Left forelimb (tissue), 1 donor: ENCODE measurements around the gene TMC5.

ENCODE experiments used
- DNase-seq: peaks from one replicate; pipeline ENCODE4 v3.0.0-alpha.2; 2018; ENCODE audit warnings: low spot score

Gene TMC5

DNA sequence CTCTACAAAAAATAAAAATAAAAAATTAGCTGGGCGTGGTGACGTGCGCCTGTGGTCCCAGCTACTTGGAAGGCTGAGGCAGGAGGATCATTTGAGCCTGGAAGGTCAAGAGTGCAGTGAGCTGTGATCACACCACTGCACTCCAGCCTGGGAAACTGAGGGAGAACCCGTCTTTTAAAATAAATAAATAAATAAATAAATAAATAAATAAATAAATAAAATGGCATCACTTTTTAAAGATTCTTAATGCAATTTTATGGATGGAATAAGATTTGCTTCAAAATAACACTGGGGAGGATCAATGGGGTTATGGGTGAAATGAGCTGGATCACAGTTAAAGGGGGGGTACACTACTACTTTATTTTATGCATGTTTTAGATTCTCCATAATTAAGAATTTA is 89.3 kb downstream of the TMC5 start:
- no peak for DNase-seq

DNA sequence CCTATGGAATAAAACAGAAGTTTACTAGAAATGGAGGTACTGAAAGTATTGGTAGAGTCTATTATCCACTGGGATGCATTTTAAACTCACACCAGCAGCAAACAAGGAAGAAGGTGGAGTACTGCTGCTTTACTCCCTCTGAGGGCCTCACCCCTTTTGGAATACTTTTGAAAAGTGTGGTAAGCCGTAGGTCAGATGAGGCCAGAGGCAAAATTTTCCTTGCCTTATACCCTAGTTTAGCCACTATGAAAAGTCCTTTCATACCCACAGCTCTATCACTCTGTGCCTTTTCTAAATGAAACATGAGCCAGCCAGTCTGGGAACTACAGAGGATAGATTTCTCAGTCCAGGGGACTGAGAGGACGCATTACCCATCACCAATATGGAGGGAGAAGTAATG is 90.2 kb downstream of the TMC5 start:
- DNase-seq, result no peak

DNA sequence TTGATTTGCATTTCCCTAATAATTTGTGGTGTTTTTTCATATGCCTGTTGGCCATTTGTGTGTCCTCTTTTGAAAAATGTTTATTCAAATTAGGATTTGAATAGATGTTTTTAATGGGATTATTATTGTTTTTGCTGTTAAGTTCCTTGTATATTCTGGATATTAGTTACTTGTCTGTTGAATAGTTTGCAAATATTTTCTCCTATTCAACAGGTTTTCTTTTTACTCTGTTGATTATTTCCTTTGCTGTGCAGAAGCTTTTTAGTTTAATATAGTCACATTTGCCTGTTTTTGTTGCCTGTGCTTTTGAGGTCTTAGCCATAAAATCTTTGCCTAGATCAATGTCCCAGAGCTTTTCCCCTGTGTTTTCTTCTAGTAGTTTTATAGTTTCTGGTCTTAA is 94.6 kb downstream of the TMC5 start:
- DNase-seq, result no peak

DNA sequence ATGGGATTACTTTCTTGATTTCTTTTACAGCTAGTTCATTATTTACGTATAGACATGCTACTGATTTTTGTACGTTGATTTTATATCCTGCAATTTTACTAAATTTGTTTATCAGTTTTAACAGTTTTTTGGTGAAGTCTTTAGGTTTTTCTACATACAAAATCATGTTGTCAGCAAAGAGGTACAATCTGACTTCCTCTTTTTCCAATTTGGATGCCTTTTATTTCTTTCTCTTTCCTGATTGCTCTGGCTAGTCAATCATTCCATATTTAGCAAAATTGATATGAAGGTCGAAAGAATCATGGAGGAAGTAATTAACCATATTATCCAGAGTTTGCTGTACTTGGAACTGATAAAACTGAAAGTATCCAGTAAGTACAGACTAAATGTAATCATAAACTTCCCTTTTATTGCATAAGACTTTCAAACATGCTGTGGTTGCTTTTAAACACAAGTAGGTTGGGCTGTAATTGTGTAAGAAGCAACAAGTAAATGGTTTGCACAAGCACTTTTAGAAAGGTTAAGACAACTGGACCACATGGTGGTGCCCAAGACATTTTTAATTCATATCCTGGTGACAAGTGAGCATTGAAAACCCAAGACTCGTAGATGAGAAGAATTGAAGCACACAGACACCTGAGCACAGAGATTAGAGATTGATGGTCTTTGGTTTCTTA is 95.8 kb downstream of the TMC5 start:
- DNase-seq, result no peak

DNA sequence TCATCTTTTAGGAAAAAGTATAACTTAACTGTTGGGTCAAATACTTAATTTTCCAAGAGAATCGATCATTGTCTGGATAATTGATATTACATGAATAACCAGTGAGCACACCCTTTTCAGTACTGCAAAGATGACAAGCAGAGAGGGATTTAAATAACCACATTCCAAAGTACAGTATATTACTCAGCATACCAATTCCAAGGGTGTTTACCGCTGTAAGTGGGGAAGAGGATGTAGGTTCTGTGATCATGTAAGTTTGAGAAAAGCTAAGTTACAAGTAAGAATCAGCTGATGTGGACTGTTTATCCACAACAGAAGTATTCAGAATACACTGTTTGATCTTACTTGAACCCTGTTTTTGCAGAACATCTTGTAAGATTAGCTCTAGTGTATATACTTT is 98.1 kb downstream of the TMC5 start:
- no peak for DNase-seq

DNA sequence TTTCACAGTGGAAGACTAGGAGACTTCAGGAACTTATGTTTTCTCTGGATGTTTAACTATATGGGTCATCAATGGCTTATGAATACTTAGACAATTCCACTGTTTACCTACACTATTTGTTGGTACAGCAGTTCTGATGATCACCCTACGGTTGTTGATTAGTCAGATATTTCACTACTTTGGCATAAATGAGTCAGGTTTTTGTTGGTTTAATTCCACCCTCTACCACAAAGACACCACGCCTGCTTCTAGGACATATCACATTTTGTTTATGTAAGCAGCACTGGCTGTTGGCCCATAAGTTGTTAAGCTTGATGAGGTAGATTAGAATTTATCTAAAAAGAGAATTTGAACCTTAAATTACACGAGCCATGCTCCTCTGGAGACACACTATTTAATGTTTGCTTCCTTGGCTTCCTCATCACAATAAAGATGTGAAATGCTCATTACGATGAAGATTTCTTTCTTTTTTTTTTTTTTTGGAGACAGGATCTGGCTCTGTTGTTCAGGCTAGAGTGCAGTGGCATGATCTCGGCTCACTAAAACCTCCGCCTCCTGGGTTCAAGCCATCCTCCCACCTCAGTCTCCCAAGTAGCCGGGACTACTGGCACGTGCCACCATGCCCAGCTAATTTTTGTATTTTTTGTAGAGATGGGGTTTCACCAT is 99.9 kb downstream of the TMC5 start:
- no peak for DNase-seq

DNA sequence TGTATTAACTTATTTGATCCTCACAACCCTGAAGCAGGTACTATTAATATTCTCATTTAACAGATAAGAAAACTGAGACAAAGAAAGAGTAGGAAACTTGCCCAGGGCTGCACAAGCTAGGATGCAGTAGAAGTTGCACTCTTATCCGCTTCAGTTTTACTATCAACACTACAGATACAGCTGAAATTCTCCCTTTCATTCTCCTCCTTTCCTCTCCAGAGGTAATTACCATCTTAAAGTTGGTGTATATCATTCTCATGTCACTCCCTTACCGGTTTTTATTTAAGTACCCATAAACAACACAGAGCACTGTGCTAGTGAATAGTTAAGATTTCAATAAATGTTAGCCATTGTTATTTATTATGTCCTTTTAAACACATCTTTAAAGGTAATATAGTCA is 100.7 kb downstream of the TMC5 start:
- no peak for DNase-seq

DNA sequence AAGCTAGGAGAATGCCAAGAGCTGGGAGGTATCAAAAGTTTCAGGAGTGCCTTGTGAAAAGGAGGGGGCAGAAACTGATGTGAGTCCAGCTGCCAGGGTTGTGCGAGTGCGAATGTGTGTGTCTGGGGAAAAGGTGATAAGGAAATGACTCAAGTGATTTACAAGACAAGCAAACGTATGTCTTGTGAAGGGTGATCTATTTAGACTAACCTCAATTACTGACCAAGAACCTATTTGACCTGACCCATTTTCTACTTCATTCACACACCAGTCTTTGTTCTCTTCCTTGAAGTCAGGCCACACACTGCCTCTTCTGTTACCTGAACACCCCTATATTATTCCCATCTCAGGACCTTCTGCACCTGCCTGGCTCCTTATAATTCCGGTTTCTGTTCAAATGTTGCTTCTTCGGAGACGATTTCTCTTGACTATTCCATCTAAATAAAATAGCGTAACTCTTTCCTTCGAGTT is 103.2 kb downstream of the TMC5 start:
- no peak for DNase-seq

DNA sequence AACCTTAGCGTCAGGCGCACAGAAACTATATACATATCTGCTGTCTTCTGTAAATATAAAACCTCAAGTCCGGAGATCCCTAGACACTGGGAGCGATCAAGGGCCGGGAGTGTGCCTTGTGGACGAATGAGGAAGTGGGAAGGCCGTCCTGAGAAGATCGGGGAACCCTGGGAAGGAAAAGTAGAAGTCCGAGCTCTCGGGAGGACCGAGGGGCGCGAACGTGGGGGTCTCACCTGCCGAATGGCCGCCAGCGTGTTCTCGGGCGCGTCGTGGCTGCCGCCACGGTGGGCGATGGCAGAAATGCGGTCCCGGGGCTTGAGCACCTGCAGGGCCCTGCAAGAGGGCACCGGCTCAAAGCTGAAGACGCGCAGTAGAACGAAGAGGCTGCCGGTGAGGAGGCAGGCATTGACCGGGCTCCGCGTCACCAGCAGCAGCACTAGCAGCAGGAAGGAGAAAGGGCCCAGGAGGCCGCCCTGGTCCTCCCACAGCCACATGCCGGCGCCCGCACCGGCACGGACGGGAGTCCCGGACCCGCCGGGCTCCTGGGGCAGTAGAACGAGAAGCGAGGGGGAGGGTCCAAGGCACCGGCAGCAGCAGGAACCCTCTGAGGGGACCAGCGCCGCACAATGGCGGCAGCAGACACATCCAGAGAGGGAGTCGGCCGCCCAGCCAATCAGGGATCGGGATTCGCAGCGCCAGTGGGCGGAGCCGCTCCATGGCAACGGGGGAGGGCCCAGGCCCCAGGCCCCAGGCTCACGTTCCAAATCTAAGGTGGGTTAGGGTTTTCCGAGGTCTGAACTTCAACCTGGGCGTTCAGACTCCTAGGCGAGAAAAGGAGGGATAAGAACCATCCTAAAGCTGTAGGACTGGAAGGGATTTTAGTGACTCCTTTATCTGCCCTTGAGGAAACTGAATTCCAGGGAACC is 104.1 kb downstream of the TMC5 start, which contains the start of gene GDE1:
TSS of gene GDE1 (minus strand) at position 628 of the 926 bp plus-strand sequence. CDS start at position 494, 134 bp downstream.
- DNase-seq, result peak; percentile 96

DNA sequence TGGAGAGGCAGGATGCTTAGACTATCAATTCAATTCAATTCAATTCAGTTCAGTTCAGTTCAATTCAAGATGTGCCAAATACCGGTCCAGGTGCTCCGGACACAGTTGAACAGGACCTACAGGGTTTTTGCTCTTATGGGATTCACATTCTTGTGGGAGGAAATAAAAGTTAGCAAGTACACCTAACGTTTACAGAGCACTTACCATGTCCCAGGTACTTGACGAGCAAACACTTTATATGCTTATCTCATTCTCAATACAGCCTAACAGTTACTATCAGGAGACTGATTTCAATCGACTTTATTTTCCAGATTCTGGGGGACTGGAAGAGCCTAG is 104.7 kb downstream of the TMC5 start:
- no peak for DNase-seq

DNA sequence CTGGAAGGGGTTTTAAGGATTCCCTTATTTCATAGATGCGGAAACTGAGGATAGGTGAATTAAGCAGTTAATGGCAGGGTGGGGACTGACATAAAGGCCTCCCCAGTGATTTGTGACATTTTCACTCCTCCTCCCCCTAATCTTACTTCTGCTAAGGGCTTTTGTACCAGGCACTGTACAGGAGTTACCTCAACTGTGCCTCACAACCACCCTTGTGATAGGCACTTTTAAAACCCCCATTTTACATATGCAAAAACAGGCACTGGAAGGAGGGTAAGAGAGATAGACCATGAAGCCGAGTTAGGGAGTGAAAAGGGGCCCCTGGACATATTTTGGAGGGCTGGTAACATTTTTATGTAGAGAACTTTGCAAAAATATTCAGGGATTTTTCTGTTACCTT is 105.1 kb downstream of the TMC5 start:
- no peak for DNase-seq

DNA sequence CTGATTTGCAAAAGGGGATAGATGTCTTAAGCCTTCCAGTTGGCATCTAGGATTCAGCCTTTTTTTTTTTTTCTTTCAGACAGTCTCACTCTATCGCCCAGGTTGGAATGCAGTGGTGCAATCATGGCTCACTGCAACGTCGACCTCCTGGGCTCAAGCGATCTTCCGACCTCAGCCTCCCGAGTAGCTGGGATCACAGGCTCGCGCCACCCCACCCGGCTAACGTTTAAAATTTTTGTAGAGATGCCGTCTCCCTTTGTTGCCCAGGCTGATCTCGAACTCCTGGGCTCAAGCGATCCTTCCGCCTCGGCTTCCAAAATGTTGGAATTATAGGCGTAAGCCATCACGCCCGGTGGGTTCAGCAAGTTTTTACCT is 105.5 kb downstream of the TMC5 start:
- no peak for DNase-seq

DNA sequence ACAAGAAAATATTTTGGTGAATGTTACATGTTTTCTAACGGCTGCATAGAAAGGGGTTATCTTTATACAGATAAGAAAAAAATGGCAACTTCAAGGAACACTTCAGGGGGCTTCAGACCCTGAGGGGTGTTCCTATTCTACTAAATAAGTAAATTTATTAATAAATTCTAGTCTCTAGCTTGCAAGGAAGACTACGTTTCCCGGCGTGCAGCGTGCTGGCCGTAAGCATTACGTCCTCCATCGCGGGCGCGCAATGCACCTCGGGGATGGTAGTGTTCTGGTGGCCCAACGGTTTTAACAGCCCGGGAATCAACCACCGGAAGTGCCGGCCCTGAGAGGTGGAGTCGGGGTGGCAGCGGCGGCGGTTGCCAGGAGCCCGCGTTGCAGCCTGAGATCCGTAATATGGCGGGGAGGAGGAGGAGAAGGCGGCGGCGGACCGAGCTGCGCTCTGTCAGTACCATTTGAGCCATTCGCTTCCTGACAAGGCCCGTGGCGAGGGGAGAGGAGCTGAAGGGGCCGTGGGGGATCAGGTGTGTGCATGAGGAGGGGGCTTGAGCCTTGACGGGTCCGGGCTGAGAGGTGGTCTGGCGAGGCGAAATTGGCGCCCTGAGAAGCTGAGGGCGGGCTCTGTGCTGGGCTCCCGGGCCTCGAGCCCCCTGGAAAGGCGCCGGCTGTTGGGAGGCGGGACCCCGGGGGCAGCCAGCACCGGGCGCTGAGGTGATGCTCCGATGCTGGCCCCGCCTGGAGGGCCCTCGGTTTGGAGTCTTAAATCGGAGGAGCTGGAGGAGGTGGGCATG is 106.1 kb downstream of the TMC5 start, which contains the start of gene CCP110:
TSS of gene CCP110 (plus strand) at position 384 of the 797 bp plus-strand sequence. CDS start 3,940 bp downstream, outside the sequence.
- peak; percentile 94 for DNase-seq

DNA sequence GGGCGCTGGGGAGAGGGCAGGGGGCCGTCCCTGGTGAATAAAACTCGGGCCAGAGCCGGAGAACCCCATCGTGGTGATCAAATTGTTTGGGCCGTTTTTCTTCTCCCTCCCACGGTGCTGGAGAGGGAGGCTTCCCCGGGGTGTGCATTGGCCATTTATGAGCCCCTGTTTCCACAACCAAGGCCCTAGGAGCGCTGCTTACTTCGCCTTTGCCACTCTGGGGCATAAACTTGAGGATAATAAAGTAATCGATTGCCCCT is 106.6 kb downstream of the TMC5 start:
- no peak for DNase-seq

DNA sequence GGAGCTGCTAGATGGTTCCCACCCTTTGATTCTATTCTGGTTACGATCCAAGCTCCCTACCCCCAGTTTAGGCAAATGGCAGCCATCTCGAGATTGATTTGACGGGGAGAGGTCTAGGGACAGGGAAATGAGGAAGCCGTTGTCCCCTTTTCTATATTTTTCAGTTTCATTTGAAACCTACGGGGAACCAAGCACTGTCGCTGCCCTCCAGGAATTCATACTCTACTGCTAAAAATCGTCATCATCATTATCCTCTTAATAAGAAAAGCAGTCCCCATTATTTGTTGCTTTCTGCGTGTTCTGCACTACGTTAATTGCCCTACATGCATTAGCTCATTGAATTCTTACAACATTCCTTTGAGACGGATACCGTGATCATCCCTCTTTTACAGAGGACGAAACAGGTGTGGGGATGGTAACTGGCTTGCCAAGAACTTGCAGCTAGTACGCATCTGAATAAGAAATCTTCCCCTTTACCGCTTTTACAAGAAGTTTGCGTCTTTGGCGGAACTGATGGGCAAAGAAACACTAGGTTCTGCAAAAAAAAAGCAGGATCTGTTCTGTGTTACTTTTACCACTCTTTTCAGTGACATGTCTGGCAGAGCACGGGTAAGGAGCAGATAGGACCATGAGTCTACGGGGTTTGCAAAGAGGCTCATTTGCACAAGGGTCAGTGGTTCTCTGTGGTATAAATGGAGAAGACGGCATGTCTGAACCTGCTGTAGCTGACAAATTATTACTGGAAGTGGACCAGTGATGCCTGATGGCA is 107.1 kb downstream of the TMC5 start:
- DNase-seq, result no peak

DNA sequence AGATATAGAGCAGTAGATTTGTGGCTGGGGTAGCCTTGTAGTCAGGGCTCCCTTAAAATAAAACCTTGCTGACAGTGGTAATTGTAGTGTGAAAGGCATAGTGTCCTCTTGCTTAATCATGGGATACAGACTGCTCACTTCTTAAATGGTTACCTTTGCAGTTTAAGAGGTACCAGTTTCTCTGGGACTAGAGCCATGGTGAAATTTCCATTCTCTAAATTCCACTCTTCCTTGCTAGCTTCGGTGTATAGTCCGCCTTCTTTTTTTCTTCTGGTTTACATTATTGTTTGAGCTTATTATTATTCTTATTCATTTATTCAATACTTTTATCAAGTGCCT is 107.7 kb downstream of the TMC5 start:
- DNase-seq, result no peak

DNA sequence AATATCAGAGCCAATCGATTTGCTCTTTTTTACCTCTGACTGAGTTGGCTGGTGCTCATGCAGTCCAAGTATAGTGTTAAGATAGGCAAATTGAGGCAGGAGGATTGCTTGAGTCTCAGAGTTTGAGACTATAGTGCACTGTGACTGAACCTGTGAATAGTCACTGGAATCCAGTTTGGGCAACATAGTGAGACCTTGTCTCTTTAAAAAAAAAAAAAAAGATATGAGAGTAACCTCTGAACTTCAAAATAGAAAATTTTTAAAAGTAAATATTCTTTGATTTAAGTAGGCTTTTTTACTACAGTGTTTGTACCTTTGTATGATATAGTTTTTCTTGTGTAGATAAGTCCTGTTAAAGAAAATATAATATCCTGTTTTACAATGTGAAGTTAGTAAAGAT is 109.5 kb downstream of the TMC5 start:
- DNase-seq, result no peak

DNA sequence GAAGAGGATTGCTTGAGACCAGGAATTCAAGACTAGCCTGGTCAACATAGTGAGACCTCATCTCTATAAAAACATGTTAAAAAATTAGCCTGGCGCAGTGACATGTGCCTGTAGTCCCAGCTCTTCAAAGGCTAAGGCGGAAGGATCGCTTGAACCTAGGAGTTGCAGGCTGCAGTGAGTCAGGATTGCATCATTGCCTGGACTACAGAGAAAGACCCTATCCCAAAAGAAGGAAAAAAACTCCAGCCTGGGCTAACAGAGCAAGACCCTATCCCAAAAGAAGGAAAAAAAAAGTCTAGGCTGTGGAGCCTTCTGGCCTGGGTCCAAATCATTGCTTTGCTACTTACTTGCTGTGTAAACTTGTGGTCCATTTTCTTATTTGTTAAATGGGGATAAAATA is 111.0 kb downstream of the TMC5 start:
- no peak for DNase-seq

DNA sequence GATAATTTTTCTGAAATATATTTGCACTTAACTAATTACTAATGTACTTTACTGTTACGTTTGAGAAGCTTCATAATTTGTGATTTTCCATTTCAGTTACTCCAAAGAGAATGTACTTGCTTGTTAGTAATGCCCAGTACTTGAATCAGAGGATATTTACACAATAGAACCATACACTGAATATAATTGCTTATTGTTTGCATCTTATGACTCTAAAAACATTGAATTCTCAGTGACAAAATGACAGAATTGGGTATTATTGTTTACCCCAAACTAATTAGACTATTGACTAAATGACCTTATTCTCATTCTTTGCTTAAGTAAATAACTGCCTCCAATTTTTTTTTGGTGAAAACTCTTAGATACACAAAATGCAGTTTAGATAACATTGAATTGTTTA is 114.9 kb downstream of the TMC5 start:
- DNase-seq, result no peak

DNA sequence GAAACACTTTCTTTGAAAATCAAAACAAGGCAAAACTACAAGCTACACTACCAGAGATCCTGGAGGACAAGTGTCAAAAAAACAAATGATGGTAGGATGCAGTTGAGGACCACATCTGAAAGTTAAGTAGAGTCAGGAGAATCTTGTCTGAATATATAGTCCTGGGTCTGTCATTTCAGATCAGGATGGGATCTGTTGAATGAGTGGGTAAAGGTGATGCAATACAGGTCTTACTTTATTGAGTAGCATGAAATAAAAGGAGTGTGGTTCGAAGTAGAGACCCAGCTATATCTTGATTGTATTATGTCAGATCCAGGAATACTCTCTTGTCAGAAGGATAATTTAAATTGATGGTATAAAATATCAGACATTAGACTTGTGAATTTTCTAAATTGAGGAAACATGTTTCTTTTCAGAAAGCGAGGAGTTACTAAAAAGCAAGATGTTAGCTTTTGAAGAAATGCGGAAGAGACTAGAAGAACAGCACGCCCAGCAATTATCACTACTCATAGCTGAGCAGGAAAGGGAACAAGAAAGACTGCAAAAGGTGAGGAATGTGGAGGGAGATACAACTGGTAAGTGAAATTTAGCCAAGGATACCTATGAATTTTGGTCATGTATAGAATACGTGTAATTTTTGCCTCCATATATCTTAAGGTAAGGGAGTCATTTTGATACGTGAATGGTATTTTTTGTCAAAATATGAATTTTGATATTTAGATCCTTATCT is 122.7 kb downstream of the TMC5 start:
- no peak for DNase-seq
